GM03348 (cell line): ENCODE data around the gene RAP1GDS1.

Experiments used
- DNase-seq: peaks from one replicate; pipeline ENCODE4 v3.0.0; 2012; ENCODE audit warnings: low spot score

Gene RAP1GDS1

GRCh38 chr4:98260579-98261404, at the start of gene RAP1GDS1:
RAP1GDS1 (plus strand) TSS chr4:98261384; CDS start chr4:98261566, 182 bp downstream.
- peak; percentile 99 for DNase-seq

- DNase-seq: no peak
These were observed 38.9 kb upstream of the RAP1GDS1 start for GRCh38 chr4:98222306-98222705.

- DNase-seq: no peak
These were observed 34.8 kb upstream of the RAP1GDS1 start for GRCh38 chr4:98226396-98226795.

GRCh38 chr4:98230961-98231360, 30.2 kb upstream of the RAP1GDS1 start:
- no peak for DNase-seq

GRCh38 chr4:98232202-98232601, 29.0 kb upstream of the RAP1GDS1 start:
- DNase-seq: no peak

GRCh38 chr4:98237204-98237603, 24.0 kb upstream of the RAP1GDS1 start:
- no peak for DNase-seq

GRCh38 chr4:98242063-98242462, 19.1 kb upstream of the RAP1GDS1 start:
- DNase-seq: no peak

- DNase-seq: no peak
These were observed 18.6 kb upstream of the RAP1GDS1 start for GRCh38 chr4:98242538-98242937.

GRCh38 chr4:98245226-98245625, 16.0 kb upstream of the RAP1GDS1 start:
- DNase-seq: no peak

GRCh38 chr4:98248934-98249333, 12.2 kb upstream of the RAP1GDS1 start:
- no peak for DNase-seq

GRCh38 chr4:98249831-98250230, 11.4 kb upstream of the RAP1GDS1 start:
- no peak for DNase-seq

- DNase-seq: no peak
These were observed 7.7 kb upstream of the RAP1GDS1 start for GRCh38 chr4:98253499-98253898.

GRCh38 chr4:98260047-98260578, 1.1 kb upstream of the RAP1GDS1 start:
- peak; percentile 59 for DNase-seq

GRCh38 chr4:98261405-98262291, 464 bp downstream of the RAP1GDS1 start:
- DNase-seq: peak; percentile 61

- peak; percentile 5 for DNase-seq
These were observed 1.2 kb downstream of the RAP1GDS1 start for GRCh38 chr4:98262431-98262830.

- no peak for DNase-seq
These were observed 6.3 kb downstream of the RAP1GDS1 start for GRCh38 chr4:98267498-98267897.

- DNase-seq: no peak
These were observed 14.0 kb downstream of the RAP1GDS1 start for GRCh38 chr4:98275145-98275544.

GRCh38 chr4:98283219-98284189, 22.3 kb downstream of the RAP1GDS1 start:
- peak; percentile 10 for DNase-seq

- no peak for DNase-seq
These were observed 23.5 kb downstream of the RAP1GDS1 start for GRCh38 chr4:98284640-98285046.

- no peak for DNase-seq
These were observed 24.5 kb downstream of the RAP1GDS1 start for GRCh38 chr4:98285676-98286075.

- no peak for DNase-seq
These were observed 26.1 kb downstream of the RAP1GDS1 start for GRCh38 chr4:98287328-98287727.
